Measurements from ENCODE around the gene ZER1.

Gene ZER1

GRCh38 chr9:128690684-128691034 lies 81.1 kb downstream of the ZER1 start:
- no peaks in the 10 kb centered on the region for H3K27me3 Mint-ChIP-seq (ENCODE audit: low read depth)
- peak overlapping the region; percentile 95 for H3K27ac Mint-ChIP-seq
- DNase-seq (ENCODE audit: low spot score), result no peak
- H3K4me3 Mint-ChIP-seq, result peak overlapping the region; percentile 98
- H3K4me1 Mint-ChIP-seq (ENCODE audit: low read depth), result peaks cover 32% of the 10 kb centered on the region
- peaks cover 41% of the 10 kb centered on the region for H3K36me3 Mint-ChIP-seq (ENCODE audit: low read depth)
- no peaks in the 10 kb centered on the region for H3K9me3 Mint-ChIP-seq

- H3K27me3 Mint-ChIP-seq (ENCODE audit: low read depth), result no peaks in the 10 kb centered on the region
- peak; percentile 25 for DNase-seq (ENCODE audit: low spot score)
- H3K36me3 Mint-ChIP-seq (ENCODE audit: low read depth), result peaks cover 41% of the 10 kb centered on the region
- peaks cover 37% of the 10 kb centered on the region for H3K4me1 Mint-ChIP-seq (ENCODE audit: low read depth)
- H3K4me3 Mint-ChIP-seq, result peak overlapping the region; percentile 98
- no peaks in the 10 kb centered on the region for H3K9me3 Mint-ChIP-seq
- H3K27ac Mint-ChIP-seq, result peak overlapping the region; percentile 95
Observed at GRCh38 chr9:128689820-128690683, 81.7 kb downstream of the ZER1 start.

- no peak for DNase-seq (ENCODE audit: low spot score)
- Mint-ChIP-seq H3K9me3 (no peaks in the 10 kb centered on the region), H3K4me3 (peak overlapping the region; percentile 22), H3K27me3 (ENCODE audit: low read depth) (no peaks in the 10 kb centered on the region), H3K4me1 (ENCODE audit: low read depth) (peaks cover 44% of the 10 kb centered on the region), H3K36me3 (ENCODE audit: low read depth) (peaks cover 36% of the 10 kb centered on the region), H3K27ac (peak overlapping the region; percentile 67)
Observed at GRCh38 chr9:128689293-128689774, 82.4 kb downstream of the ZER1 start.

GRCh38 chr9:128688501-128689292 lies 83.0 kb downstream of the ZER1 start, which contains the start of gene SET:
Gene SET, plus strand, starts transcription at chr9:128689222. Its CDS starts 361 bp downstream, at chr9:128689583.
- Mint-ChIP-seq H3K36me3 (ENCODE audit: low read depth) (peaks cover 32% of the 10 kb centered on the region), H3K9me3 (no peaks in the 10 kb centered on the region), H3K4me3 (peak within 1 kb of the TSS; percentile 90), H3K27ac (peak within 1 kb of the TSS; percentile 98), H3K27me3 (ENCODE audit: low read depth) (no peaks in the 10 kb centered on the region), H3K4me1 (ENCODE audit: low read depth) (peaks cover 42% of the 10 kb centered on the region)
- peak; percentile 95 for DNase-seq (ENCODE audit: low spot score)

- peaks cover 42% of the 10 kb centered on the region for H3K4me1 Mint-ChIP-seq (ENCODE audit: low read depth)
- H3K36me3 Mint-ChIP-seq (ENCODE audit: low read depth), result peaks cover 22% of the 10 kb centered on the region
- no peaks in the 10 kb centered on the region for H3K9me3 Mint-ChIP-seq
- no peak for DNase-seq (ENCODE audit: low spot score)
- H3K4me3 Mint-ChIP-seq, result peak overlapping the region; percentile 21
- peak overlapping the region; percentile 98 for H3K27ac Mint-ChIP-seq
- H3K27me3 Mint-ChIP-seq (ENCODE audit: low read depth), result no peaks in the 10 kb centered on the region
Observed at GRCh38 chr9:128687453-128687852, 84.3 kb downstream of the ZER1 start.

- Mint-ChIP-seq H3K27ac (peak overlapping the region; percentile 92), H3K9me3 (no peaks in the 10 kb centered on the region), H3K27me3 (ENCODE audit: low read depth) (no peaks in the 10 kb centered on the region), H3K36me3 (ENCODE audit: low read depth) (peaks cover 9% of the 10 kb centered on the region), H3K4me3 (peak overlapping the region; percentile 94), H3K4me1 (ENCODE audit: low read depth) (peaks cover 31% of the 10 kb centered on the region)
- peak; percentile 33 for DNase-seq (ENCODE audit: low spot score)
Observed at GRCh38 chr9:128685636-128686489, 85.9 kb downstream of the ZER1 start.

- peak; percentile 76 for DNase-seq (ENCODE audit: low spot score)
- Mint-ChIP-seq H3K4me3 (peak overlapping the region; percentile 94), H3K4me1 (ENCODE audit: low read depth) (peaks cover 31% of the 10 kb centered on the region), H3K27ac (peak overlapping the region; percentile 92), H3K27me3 (ENCODE audit: low read depth) (no peaks in the 10 kb centered on the region), H3K36me3 (ENCODE audit: low read depth) (peaks cover 4% of the 10 kb centered on the region), H3K9me3 (no peaks in the 10 kb centered on the region)
Observed at GRCh38 chr9:128684325-128685199, 87.2 kb downstream of the ZER1 start.

GRCh38 chr9:128684065-128684324 lies 87.7 kb downstream of the ZER1 start:
- peak overlapping the region; percentile 92 for H3K27ac Mint-ChIP-seq
- peaks cover 31% of the 10 kb centered on the region for H3K4me1 Mint-ChIP-seq (ENCODE audit: low read depth)
- no peak for DNase-seq (ENCODE audit: low spot score)
- peak overlapping the region; percentile 94 for H3K4me3 Mint-ChIP-seq
- peaks cover 4% of the 10 kb centered on the region for H3K36me3 Mint-ChIP-seq (ENCODE audit: low read depth)
- H3K9me3 Mint-ChIP-seq, result no peaks in the 10 kb centered on the region
- H3K27me3 Mint-ChIP-seq (ENCODE audit: low read depth), result no peaks in the 10 kb centered on the region

- no peaks in the 10 kb centered on the region for H3K27me3 Mint-ChIP-seq (ENCODE audit: low read depth)
- H3K4me1 Mint-ChIP-seq (ENCODE audit: low read depth), result peaks cover 31% of the 10 kb centered on the region
- H3K4me3 Mint-ChIP-seq, result peak overlapping the region; percentile 94
- H3K27ac Mint-ChIP-seq, result peak overlapping the region; percentile 92
- H3K9me3 Mint-ChIP-seq, result no peaks in the 10 kb centered on the region
- peak; percentile 38 for DNase-seq (ENCODE audit: low spot score)
- peaks cover 4% of the 10 kb centered on the region for H3K36me3 Mint-ChIP-seq (ENCODE audit: low read depth)
Observed at GRCh38 chr9:128683340-128684064, 88.2 kb downstream of the ZER1 start.

Measured in T-helper 2 cell treated with Interferon-gamma antibody and Interleukin-4, amounts not matched to agents 5 μg/mL and 100 μg/mL, for 36 hours (primary cell).